ENCODE results near the gene EARS2.
"Not testable (repeated sequence)": the region's sequence is repeated elsewhere in the genome, so short reads cannot be mapped to it uniquely, and the experiment has no call there.

EARS2 gene

GRCh38 chr16:23572394-23572793 is 15.2 kb upstream of the EARS2 start:
- intact Hi-C loops (cut with DNase I): no loop called here
- DNase-seq: no peak

- intact Hi-C loops (cut with DNase I): no loop called here
- peak in 10 of 42 donors; percentile 8 to 56 (median 21) for DNase-seq
Measured at GRCh38 chr16:23571895-23572294, 14.7 kb upstream of the EARS2 start.

GRCh38 chr16:23570992-23571632 is 14.0 kb upstream of the EARS2 start:
- DNase-seq: peak in 23 of 42 donors; percentile 3 to 55 (median 23)
- intact Hi-C loops (cut with DNase I): no loop called here

- intact Hi-C loops (cut with DNase I): no loop called here
- no peak for DNase-seq
Measured at GRCh38 chr16:23567602-23568001, 10.5 kb upstream of the EARS2 start.

- no peak for DNase-seq
- intact Hi-C loops (cut with DNase I): no loop called here
Measured at GRCh38 chr16:23566724-23567123, 9.6 kb upstream of the EARS2 start.

GRCh38 chr16:23564575-23565363 is 7.6 kb upstream of the EARS2 start:
- no peak for DNase-seq
- intact Hi-C loops (cut with DNase I): no loop called here

GRCh38 chr16:23563186-23563585 is 6.0 kb upstream of the EARS2 start:
- DNase-seq: no peak

GRCh38 chr16:23562505-23562904 is 5.4 kb upstream of the EARS2 start:
- intact Hi-C loops (cut with DNase I): no loop called here
- no peak for DNase-seq

More at GRCh38 chr16:23563186-23563585, 6.0 kb upstream of the EARS2 start:
- intact Hi-C loops (cut with DNase I): no loop called here

GRCh38 chr16:23561586-23561985 is 4.4 kb upstream of the EARS2 start:
- intact Hi-C loops (cut with DNase I): no loop called here
- no peak for DNase-seq

GRCh38 chr16:23557779-23558702 is 891 bp upstream of the EARS2 start:
- DNase-seq: peak in 22 of 42 donors; percentile 3 to 59 (median 21)
- intact Hi-C loops (cut with DNase I): loop anchor here (2.0 to 10.0 kb wide), 3 partner anchors 37 to 96 kb away; no protein-coding TSS in a partner anchor

GRCh38 chr16:23554536-23554935 is 2.6 kb downstream of the EARS2 start:
- DNase-seq: no peak
- intact Hi-C loops (cut with DNase I): loop anchor here (10.0 kb wide), 1 partner anchor 50 kb away; no protein-coding TSS in a partner anchor

GRCh38 chr16:23552161-23552560 is 5.0 kb downstream of the EARS2 start:
- intact Hi-C loops (cut with DNase I): loop anchor here (10.0 kb wide), 1 partner anchor 47 kb away; no protein-coding TSS in a partner anchor

GRCh38 chr16:23549938-23550337 is 7.2 kb downstream of the EARS2 start:
- intact Hi-C loops (cut with DNase I): loop anchor here (10.0 kb wide), 1 partner anchor 45 kb away; no protein-coding TSS in a partner anchor
- DNase-seq: no peak

More at GRCh38 chr16:23552161-23552560, 5.0 kb downstream of the EARS2 start:
- DNase-seq: no peak

- intact Hi-C loops (cut with DNase I): no loop called here
- no peak for DNase-seq
Measured at GRCh38 chr16:23544436-23544835, 12.7 kb downstream of the EARS2 start.

GRCh38 chr16:23540817-23541178 is 16.4 kb downstream of the EARS2 start:
- intact Hi-C loops (cut with DNase I); DNase-seq: not testable (repeated sequence)

GRCh38 chr16:23539984-23540816 is 16.9 kb downstream of the EARS2 start:
- intact Hi-C loops (cut with DNase I): no loop called here
- no peak for DNase-seq

GRCh38 chr16:23538919-23539278 is 18.3 kb downstream of the EARS2 start:
- no peak for DNase-seq
- intact Hi-C loops (cut with DNase I): no loop called here

- intact Hi-C loops (cut with DNase I): no loop called here
- DNase-seq: no peak
Measured at GRCh38 chr16:23537390-23537789, 19.8 kb downstream of the EARS2 start.

GRCh38 chr16:23535901-23536300 is 21.2 kb downstream of the EARS2 start:
- intact Hi-C loops (cut with DNase I): no loop called here
- no peak for DNase-seq

All from head of caudate nucleus (tissue), 42 donors.